Epithelial cell of esophagus (primary cell): ENCODE data around the gene GALNT6.
A peak's percentile ranks its signal among the peaks of the same experiment; 100 is the strongest.

Experiments
- DNase-seq: peaks from one replicate; pipeline ENCODE4 v3.0.0; 2010; ENCODE audit warnings: low read depth
- H3K4me3 ChIP-seq: 2 replicates; pipeline ENCODE4 v1.5.1; 2011; ENCODE audit warnings: mild to moderate bottlenecking, low read length, control low read depth
- CTCF ChIP-seq: IDR thresholded peaks from 2 replicates; pipeline ENCODE4 v1.5.1; 2011; ENCODE audit warnings: low read depth, mild to moderate bottlenecking, low read length, control low read depth, inconsistent platforms; ENCODE audit not compliant: insufficient read depth; ENCODE audit errors: missing control alignments

GALNT6 gene

GRCh38 chr12:51368640-51369517, 22.3 kb downstream of the GALNT6 start:
- DNase-seq: no peak
- no peak overlapping the region for H3K4me3 ChIP-seq
- TF ChIP-seq CTCF: no peak

- no peak overlapping the region for H3K4me3 ChIP-seq
- TF ChIP-seq CTCF: no peak
Measured at GRCh38 chr12:51365276-51365675, 25.9 kb downstream of the GALNT6 start.

GRCh38 chr12:51364001-51364400, 27.2 kb downstream of the GALNT6 start:
- TF ChIP-seq CTCF: no peak
- no peak overlapping the region for H3K4me3 ChIP-seq

More at GRCh38 chr12:51365276-51365675, 25.9 kb downstream of the GALNT6 start:
- DNase-seq: no peak

GRCh38 chr12:51362747-51363342, 28.4 kb downstream of the GALNT6 start:
- H3K4me3 ChIP-seq: no peak overlapping the region
- TF ChIP-seq CTCF: no peak
- DNase-seq: no peak

More at GRCh38 chr12:51364001-51364400, 27.2 kb downstream of the GALNT6 start:
- no peak for DNase-seq

GRCh38 chr12:51362307-51362706, 28.9 kb downstream of the GALNT6 start:
- TF ChIP-seq CTCF: no peak
- no peak overlapping the region for H3K4me3 ChIP-seq
- DNase-seq: no peak

- no peak for DNase-seq
- no peak overlapping the region for H3K4me3 ChIP-seq
- peak; percentile 22 for TF ChIP-seq CTCF
Measured at GRCh38 chr12:51361161-51362016, 29.8 kb downstream of the GALNT6 start.
